ENCODE data around the gene POTEI.
"Not testable (repeated sequence)": the region's sequence is repeated elsewhere in the genome, so short reads cannot be mapped to it uniquely, and the experiment has no call there.

The POTEI gene

DNA sequence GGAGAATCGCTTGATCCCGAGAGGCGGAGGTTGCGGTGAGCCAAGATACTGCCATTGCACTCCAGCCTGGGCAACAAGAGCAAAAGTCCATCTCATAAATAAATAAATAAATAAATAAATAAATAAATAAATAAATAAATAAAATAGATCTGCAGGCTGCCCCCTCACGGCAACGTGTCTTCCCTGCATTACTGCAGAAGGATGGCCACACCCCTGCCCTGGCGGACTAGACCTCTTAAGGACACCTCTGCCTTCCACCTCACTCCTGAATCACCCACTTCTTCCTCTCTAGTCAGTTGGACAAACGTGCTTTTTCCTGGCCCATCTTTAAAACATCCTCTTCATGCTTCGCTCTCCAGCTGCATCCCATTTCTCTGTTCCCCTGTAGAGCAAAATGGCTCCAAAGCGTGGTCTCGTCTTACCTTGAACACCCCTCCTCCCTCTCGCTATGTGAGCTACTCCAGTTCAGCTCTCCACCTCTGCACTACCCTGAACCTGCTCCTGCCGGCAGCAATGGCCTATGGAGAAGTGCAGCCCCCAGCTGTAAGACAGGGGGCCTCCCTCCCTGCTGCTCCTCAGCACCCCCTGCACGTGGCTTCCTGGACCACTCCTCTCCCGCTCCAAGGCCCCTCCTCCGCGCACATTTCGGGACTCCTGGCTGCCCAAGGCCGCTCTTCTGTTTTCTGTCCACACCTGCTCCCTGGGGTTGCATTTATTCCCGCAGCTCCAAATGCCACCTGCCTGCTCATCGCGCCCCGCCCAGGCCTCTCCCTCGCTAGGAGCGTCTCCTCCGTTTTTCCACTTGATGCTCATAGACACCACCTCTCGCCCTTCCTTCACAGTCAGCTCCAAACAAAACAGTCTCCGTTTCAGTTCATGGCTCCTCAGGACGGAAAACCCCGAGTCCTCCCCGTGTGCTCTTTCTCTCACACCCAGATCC is 1.9 kb upstream of the POTEI start:
- DNase-seq; in situ Hi-C loops (cut with MboI; ENCODE audit: low pct_unique_long_range_greater_than_20kb, low sequenced_read_pairs): not testable (repeated sequence)

DNA sequence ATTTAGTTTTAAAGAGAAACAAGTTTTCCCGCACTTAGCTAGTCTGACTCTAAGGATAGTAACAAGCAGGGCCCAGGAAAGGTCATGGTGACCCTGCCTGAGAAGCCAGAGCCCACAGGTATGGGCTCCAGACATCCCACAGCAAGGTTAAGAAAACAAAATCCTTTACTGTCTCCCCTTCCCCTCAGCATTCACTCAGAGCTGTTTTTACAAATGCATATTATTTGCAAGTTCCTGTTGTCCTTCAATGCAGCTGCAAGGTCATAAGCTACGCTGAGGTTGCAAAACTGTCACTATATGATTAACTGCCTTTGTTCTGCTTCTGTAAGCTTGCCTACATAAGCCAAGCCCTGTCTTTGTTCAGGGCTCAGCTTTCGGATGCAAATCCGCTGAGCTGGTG is 18.1 kb downstream of the POTEI start:
- DNase-seq, result not testable (repeated sequence)

DNA sequence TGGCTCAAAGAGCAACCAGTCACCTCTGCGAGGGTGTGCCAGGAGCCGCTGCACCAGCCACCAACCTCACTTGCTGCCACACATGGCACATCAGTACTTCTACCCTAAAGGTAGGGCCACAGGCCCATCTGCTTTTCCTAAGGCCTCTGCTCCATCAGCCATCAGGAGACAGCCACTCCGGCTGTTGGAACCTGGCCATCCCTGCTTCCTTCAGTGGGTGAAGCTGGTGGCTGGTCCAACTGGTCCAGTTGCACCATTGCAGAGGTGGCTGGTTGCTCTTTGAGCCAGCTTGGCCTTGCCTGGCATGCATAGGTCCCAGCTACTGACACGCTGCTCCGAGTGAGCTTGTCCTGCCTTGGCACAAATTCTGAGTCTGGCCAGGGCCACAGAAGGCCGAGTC is 53.7 kb downstream of the POTEI start:
- in situ Hi-C loops (cut with MboI; ENCODE audit: low pct_unique_long_range_greater_than_20kb, low sequenced_read_pairs); DNase-seq: not testable (repeated sequence)

More for the DNA sequence above, 18.1 kb downstream of the POTEI start:
- in situ Hi-C loops (cut with MboI; ENCODE audit: low pct_unique_long_range_greater_than_20kb, low sequenced_read_pairs), result not testable (repeated sequence)

DNA sequence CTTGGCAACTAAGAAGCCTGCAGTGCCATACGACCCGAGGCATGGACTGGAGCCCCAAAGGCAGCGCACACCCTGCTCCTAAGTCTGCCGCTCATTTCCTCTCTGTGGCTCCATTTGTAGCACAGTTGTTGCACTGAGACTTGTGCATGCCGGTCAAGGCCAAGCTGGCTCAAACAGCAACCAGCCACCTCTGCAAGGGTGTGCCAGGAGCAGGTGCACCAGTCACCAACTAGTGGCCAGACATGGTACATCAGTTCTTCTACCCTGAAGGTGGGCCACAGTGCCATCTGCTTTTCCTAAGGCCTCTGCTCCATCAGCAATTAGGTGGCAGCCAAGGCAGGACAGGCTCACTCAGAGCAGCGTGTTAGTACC is 54.4 kb downstream of the POTEI start:
- in situ Hi-C loops (cut with MboI; ENCODE audit: low pct_unique_long_range_greater_than_20kb, low sequenced_read_pairs), result not testable (repeated sequence)

DNA sequence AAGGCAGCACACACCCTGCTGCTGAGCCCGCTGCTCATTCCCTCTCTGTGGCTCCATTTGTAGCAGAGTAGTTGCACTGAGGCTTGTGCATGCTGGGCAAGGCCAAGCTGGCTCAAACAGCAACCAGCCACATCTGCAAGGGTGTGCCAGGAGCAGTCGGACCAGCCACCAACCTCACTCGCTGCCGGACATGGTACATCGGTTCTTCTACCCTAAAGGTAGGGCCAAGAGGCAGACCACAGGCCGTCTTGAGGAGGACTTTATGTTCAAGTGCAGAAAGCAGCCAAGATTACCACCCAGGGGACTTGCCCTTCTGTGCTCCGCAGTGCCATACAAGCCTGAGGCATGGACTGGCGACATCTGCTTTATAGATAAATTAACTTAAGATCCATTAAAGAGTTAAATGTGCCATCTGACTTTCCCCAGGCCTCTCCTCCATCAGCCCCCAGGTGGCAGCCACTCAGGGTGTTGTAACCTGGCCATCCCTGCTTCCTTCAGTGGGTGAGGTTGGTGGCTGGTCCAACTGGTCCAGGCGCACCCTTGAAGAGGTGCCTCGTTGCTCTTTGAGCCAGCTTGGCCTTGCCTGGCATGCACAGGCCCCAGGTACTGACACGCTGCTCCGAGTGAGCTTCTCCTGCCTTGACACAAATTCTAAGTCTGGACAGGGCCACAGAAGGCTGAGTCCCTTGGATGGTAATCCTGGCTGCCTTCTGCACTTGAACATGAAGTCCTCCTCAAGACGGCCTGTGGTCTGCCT is 55.0 kb downstream of the POTEI start:
- in situ Hi-C loops (cut with MboI; ENCODE audit: low pct_unique_long_range_greater_than_20kb, low sequenced_read_pairs); DNase-seq: not testable (repeated sequence)

More for the DNA sequence above, 54.4 kb downstream of the POTEI start:
- not testable (repeated sequence) for DNase-seq

DNA sequence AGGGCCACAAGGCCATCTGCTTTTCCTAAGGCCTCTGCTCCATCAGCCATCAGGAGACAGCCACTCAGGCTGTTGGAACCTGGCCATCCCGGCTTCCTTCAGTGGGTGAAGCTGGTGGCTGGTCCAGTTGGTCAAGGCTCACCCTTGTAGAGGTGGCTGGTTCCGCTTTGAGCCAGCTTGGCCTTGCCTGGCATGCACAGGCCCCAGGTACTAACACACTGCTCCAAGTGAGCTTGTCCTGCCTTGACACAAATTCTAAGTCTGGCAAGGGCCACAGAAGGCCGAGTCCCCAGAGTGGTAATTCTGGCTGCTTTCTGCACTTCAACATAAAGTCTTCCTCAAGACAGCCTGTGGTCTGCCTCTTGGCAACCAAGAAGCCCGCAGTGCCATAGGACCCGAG is 56.2 kb downstream of the POTEI start:
- in situ Hi-C loops (cut with MboI; ENCODE audit: low pct_unique_long_range_greater_than_20kb, low sequenced_read_pairs); DNase-seq: not testable (repeated sequence)

DNA sequence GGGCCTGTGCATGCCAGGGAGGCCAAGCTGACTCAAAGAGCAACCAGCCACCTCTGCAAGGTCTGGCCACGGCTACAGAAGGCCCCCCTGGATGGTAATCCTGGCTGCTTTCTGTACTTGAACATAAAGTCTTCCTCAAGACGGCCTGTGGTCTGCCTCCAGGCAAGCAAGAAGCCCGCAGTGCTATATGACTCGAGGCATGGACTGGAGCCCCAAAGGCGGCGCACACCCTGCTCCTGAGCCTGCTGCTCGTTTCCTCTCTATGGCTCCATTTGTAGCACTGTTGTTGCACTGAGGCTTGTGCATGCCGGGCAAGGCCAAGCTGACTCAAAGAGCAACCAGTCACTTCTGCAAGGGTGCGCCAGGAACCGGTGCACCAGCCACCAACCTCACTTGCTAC is 57.3 kb downstream of the POTEI start:
- DNase-seq; in situ Hi-C loops (cut with MboI; ENCODE audit: low pct_unique_long_range_greater_than_20kb, low sequenced_read_pairs): not testable (repeated sequence)

DNA sequence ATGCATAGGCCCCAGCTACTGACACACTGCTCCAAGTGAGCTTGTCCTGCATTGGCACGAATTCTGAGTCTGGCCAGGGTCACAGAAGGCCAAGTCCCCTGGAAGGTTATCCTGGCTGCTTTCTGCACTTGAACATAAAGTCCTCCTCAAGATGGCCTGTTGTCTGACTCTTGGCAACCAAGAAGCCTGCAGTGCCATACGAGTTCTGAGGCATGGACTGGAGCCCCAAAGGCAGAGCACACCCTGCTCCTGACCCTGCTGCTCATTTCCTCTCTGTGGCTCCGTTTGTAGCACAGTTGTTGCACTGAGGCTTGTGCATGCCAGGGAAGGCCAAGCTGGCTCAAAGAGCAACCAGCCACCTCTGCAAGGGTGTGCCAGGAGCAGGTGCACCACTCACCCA is 57.9 kb downstream of the POTEI start:
- DNase-seq; in situ Hi-C loops (cut with MboI; ENCODE audit: low pct_unique_long_range_greater_than_20kb, low sequenced_read_pairs): not testable (repeated sequence)

DNA sequence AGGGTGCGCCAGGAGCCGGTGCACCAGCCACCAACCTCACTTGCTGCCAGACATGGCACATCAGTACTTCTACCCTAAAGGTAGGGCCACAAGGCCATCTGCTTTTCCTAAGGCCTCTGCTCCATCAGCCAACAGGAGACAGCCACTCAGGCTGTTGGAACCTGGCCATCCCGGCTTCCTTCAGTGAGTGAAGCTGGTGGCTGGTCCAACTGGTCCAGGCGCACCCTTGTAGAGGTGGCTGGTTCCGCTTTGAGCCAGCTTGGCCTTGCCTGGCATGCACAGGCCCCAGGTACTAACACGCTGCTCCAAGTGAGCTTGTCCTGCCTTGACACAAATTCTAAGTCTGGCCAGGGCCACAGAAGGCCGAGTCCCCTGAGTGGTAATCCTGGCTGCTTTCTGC is 58.8 kb downstream of the POTEI start:
- in situ Hi-C loops (cut with MboI; ENCODE audit: low pct_unique_long_range_greater_than_20kb, low sequenced_read_pairs); DNase-seq: not testable (repeated sequence)

DNA sequence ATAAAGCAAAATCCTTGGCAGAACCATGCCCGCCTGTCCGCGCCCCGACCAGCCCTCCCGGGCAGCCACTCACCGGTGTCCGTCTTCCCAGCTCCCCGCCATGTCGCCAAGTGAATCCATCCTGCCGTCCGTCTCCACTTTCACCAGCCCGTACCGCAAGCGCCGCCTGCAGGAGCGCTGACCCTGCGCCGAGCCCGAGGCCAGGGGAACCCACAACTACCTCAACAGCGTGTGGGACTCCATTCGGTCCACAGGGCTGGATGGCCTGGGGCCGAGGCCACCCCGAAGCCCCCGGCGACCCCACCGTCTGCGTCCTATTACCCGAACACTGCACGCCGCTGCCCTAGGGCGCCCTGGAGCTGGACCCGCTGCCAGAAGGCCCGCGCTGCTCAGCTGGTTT is 81.5 kb downstream of the POTEI start:
- in situ Hi-C loops (cut with MboI; ENCODE audit: low pct_unique_long_range_greater_than_20kb, low sequenced_read_pairs), result not testable (repeated sequence)
- peak; percentile 0 for DNase-seq

DNA sequence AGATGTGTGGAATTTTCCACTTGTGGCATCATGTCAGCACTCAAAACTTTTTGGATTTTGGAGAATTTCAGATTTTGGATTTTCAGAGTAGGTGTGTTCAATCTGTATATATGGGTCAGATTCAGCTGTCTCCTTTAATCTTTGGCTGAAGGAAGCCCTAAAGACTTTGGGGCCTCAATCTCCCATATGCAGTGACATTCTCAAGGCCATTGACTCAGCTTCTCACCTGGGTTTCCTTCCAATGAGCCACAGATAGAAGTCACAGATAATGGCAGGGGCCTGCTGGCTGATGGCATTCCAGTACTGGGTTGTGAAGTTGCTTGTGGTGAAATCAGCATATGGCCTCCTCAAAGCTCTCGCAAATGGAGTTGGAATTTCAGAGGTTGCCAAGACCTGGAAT is 90.3 kb downstream of the POTEI start:
- in situ Hi-C loops (cut with MboI; ENCODE audit: low pct_unique_long_range_greater_than_20kb, low sequenced_read_pairs); DNase-seq: not testable (repeated sequence)

DNA sequence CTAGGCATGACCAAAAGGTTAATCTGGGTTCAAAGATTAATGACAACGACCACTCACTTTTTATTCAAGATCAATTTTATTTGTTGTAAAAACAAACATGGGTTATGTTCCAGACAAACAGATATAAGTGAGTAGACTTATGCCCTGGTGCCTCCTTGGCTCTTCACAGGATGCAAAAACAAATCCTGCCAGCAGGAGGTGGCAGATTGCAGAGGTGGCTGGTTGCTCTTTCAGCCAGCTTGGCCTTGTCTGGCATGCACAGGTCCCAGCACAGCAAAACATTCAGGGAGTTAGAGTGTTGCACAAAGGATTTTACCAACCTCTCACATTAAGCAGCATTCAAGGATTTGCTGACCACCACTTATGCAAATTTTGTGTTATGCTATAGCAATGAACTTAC is 92.4 kb downstream of the POTEI start:
- in situ Hi-C loops (cut with MboI; ENCODE audit: low pct_unique_long_range_greater_than_20kb, low sequenced_read_pairs); DNase-seq: not testable (repeated sequence)
